Measurements from ENCODE around the gene PAIP2B. TPM values are rescaled to one million over a fixed set of nuclear protein-coding genes. Genes with fewer than 3 reads are reported as not detected.
"Not testable (repeated sequence)": the region's sequence is repeated elsewhere in the genome, so short reads cannot be mapped to it uniquely, and the experiment has no call there.

The PAIP2B gene
- total RNA-seq, 1 experiment from 2014 or later: 0.03 TPM

DNA sequence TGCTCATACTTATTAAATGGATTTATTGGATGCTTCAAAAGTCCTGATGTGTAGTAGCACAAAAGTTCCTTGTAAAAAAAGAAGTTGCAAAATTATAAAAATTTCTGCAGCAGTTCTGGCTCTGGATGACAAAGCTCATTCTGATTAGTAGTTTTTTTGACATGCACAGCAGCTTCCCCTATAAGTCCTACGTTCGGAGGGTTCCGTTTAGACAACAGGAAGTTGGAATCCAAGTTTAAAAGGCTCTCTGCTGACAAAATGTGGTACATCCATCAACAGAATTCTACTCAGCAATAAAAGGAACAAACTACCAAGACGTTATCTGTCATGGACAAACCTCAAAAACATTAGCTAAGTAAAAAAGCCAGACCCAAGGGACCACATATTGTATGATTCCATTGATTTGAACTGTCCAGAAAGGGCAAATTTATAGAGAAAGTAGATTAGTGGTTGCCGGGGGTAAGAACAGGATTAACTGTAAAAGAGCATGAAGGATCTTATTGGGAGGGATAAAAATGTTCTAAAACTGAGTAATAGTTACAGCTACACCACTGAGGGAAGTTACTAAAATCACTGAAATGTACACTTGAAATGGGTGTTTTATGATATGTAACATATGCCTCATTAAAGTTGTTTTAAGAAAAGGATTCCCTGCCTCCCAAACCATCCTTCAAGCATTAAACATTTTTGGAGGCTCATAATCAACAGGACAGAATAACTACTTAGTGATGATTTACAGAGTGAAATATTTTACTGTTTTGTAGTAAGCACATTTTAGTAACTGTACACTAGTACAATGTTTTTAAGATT, 43.4 kb downstream of the PAIP2B start:
- not testable (repeated sequence) for H3K27me3 ChIP-seq, H3K36me3 ChIP-seq, DNase-seq, H3K4me3 ChIP-seq, H3K9me3 ChIP-seq

DNA sequence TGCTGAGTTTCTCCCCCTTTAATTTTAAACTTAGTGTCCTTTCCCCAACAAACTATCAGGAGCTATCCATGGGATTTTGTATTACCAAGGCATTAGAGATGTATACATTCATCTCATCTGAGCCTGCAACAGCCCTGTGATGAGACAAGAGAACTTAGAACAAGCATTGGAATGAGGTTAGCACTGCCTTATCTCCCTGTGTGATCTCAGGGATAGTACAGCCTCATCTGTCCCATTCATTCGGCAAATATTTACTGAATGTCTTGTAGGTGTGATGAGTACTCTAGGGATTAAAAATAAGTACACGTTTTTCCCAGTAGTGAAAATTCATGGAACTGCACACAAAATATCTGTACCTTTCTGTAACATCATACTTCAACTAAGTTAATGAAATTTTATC, 45.6 kb downstream of the PAIP2B start:
- Histone ChIP-seq H3K4me3 (no peak overlapping the region), H3K36me3 (no peaks in the 10 kb centered on the region), H3K9me3 (no peaks in the 10 kb centered on the region), H3K27me3 (no peaks in the 10 kb centered on the region)
- no peak for DNase-seq

DNA sequence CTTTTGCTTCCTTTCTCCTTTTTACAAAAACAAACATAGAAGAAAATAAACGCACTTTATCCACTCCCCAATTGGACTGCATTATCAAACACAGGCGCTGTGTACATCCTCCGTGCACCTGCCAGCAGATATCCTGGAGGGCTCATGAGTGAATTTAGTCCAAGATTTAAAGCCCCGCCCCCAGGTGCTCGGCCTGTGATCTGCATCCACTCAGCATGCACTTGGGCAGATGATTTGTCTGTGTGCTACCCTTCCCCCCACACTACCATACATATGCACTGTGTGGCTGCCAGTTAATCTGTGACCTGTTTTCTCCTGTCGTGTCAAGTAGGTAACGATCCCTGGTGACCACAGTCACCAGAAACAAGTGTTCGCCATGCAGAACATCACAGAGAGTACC, 48.1 kb downstream of the PAIP2B start:
- DNase-seq, H3K9me3 ChIP-seq, H3K27me3 ChIP-seq, H3K4me3 ChIP-seq, H3K36me3 ChIP-seq: not testable (repeated sequence)

DNA sequence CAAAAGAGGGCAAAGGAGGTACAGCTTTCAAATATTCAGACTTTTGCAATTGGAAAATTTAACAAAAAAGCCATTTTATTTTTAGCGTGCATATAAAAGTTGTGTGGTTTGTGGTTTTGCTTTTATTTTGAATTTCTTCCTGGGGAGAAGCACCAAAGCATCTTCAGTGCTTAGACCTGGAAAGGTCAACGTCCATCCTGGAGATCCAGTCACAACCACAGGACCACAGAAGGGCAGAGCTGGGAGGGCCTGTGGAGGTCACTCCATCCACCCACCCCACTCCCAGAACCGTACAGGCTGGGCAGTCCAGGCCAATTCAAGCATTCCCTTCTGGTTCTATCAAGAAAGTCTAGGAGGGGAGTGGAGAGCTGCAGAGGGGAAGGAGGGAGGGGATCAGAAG, 52.7 kb downstream of the PAIP2B start:
- Histone ChIP-seq H3K4me3 (no peak overlapping the region), H3K9me3 (no peaks in the 10 kb centered on the region), H3K36me3 (no peaks in the 10 kb centered on the region), H3K27me3 (no peaks in the 10 kb centered on the region)
- DNase-seq: no peak

DNA sequence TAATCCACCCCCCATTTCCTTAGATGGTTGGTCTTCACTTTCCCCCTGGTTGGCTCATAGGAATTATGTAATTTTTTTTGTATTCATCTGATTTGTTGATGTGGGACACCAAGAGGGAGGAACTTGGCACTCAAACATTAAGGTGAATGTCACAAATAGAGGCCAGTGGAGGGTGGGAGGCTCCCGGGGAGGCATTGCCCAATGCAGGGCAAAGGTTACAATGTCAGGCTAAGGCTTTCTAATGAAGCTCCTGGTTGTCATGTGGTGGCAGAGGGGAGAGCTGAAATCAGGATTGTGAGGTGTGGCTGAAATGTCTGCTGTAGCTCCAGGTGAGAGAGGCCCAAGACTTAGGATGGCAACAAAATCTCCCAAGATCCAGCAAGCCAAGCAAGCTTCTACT, 53.8 kb downstream of the PAIP2B start:
- Histone ChIP-seq H3K27me3 (no peaks in the 10 kb centered on the region), H3K36me3 (no peaks in the 10 kb centered on the region), H3K4me3 (no peak overlapping the region), H3K9me3 (no peaks in the 10 kb centered on the region)
- no peak for DNase-seq

DNA sequence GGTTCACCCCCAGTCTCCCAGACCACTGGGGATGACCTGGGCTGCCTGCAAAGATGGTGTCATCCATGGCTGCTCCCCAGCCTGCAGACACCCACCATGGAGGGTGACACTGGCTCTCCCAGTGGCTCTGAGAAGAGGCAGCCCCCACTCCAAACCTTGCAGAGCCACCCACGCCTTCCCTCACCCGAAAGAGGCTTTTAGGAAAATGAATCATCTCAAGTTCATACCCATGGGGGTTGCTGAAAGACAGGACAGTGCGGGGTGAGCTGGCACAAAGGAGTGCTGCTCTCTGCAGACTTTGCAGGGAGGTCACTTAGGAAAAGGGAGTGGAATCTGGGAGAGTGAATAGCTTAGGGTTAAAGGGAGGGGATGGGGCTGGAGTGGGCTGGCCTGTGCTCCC, 60.1 kb downstream of the PAIP2B start:
- H3K9me3 ChIP-seq: no peaks in the 10 kb centered on the region
- no peaks in the 10 kb centered on the region for H3K36me3 ChIP-seq
- H3K27me3 ChIP-seq: no peaks in the 10 kb centered on the region
- H3K4me3 ChIP-seq: no peak overlapping the region
- DNase-seq: peak; percentile 34

DNA sequence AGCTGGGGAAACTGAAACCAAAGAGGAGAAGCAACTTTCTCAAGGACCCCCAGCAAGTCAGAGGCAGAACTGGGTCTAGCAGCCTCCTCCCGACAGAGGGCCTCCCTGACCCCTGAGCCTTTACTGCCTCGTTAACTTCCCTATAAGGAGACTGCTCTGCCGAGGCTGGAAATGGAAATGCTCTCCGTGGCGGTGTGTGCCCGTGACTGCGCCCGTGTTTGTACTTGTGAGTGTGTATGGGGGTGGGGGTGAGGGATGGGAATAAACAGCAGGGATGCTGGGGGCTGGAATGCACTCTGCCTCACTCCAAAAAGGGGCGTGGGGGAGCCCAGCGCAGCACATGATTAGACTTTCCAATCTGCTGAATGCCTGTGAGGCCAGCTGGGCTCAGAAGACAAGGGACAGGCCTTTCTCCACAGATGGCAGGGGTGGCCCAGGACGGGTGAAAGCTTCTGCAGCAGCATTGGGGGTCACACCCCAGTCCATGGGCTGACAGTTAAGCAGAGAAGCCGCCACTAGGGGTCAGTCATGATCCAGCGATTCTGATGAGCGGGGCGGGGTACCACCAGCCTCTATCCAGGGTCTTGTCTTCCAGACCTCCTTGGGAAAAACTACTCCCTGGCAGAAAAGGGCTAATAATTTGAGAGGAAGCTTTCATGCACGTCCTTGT, 69.6 kb downstream of the PAIP2B start:
- Histone ChIP-seq H3K36me3 (no peaks in the 10 kb centered on the region), H3K9me3 (no peaks in the 10 kb centered on the region), H3K27me3 (no peaks in the 10 kb centered on the region), H3K4me3 (0 out of 2 replicates have a peak overlapping the region, but pooled peaks have one; percentile 10)
- peak; percentile 22 for DNase-seq

DNA sequence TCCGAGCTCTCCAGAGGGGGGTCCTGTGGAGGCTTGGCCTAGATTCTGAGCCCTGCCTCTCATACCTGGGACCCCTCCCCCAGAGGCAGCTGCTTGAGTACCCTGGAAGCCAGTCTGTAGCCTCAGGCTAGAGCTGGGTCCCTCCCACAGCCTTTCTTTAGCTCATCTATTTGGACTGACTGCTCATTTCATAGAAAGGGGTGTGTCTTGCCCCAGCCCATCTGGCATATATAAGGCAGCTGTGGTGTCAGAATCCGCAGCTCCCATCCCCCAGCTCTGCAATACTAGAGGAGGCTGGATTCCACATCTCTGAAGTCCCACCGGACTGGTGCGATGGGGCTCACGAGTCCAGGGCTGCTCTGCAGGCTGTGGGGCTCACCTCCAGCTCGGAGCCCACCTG, 70.3 kb downstream of the PAIP2B start:
- Histone ChIP-seq H3K4me3 (no peak overlapping the region), H3K9me3 (no peaks in the 10 kb centered on the region), H3K27me3 (no peaks in the 10 kb centered on the region), H3K36me3 (no peaks in the 10 kb centered on the region)
- peak; percentile 23 for DNase-seq

DNA sequence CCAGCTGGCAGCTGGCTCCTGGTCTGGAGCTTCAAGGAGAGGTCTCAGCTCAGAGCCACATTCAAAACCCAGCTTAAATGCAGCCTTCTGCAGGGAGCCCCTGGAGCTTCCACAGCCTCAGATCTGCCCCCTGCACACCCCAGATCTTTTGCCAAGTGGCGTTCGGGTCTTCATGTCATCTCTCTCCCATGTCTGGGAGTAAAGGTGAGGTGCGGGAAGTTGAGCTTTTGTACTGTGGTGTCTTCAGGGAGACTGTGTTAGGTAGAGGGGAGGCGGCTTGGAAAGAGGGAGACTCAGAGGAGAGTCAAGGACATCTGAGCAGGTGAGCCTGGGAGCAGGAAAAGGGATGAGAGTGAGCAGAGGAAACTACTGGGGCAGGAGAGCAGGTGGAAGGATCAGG, 71.1 kb downstream of the PAIP2B start:
- H3K4me3 ChIP-seq: no peak overlapping the region
- no peaks in the 10 kb centered on the region for H3K27me3 ChIP-seq
- no peak for DNase-seq
- no peaks in the 10 kb centered on the region for H3K36me3 ChIP-seq
- no peaks in the 10 kb centered on the region for H3K9me3 ChIP-seq

DNA sequence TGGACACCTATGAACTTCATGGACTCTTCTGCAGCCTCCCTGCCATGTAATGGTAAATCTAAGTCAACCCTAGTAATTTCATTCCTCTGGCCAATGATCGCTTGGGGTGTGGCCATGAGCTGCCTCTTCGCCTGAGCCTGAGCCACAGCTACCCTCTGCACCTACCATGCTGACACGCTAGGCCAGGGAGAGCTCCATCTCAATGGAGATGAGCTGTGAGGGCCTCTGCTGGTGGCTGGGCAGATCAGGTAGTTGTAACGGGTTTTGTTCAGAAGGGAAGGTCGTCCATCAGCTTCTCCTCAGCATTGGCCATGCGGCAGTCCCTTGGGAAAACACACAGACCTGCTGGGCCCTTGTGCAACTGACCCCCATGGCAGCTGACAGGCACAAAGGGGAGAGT, 72.1 kb downstream of the PAIP2B start:
- Histone ChIP-seq H3K4me3 (no peak overlapping the region), H3K27me3 (no peaks in the 10 kb centered on the region), H3K36me3 (peaks cover 9% of the 10 kb centered on the region), H3K9me3 (no peaks in the 10 kb centered on the region)
- DNase-seq: no peak

DNA sequence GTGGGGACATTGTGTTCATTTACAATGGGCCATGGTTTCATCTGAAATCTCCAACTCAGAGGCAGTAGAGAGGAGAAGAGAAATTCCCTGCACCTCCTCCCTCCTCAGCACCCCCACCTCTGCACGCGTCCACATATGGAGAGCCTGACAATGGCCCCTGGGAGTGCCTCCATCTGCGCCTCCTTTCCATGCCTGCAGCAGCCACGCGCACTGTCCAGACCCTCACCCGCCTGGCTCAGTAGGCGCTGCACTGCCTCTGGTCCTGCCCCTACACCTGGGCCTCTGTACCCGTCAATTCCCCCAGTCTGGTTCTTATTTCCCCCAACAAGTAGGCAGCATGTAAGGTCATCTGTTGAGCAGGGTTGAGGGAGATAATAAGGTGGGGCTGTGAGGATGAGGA, 72.6 kb downstream of the PAIP2B start:
- no peak overlapping the region for H3K4me3 ChIP-seq
- H3K36me3 ChIP-seq: peaks cover 12% of the 10 kb centered on the region
- H3K9me3 ChIP-seq: no peaks in the 10 kb centered on the region
- DNase-seq: no peak
- H3K27me3 ChIP-seq: no peaks in the 10 kb centered on the region

DNA sequence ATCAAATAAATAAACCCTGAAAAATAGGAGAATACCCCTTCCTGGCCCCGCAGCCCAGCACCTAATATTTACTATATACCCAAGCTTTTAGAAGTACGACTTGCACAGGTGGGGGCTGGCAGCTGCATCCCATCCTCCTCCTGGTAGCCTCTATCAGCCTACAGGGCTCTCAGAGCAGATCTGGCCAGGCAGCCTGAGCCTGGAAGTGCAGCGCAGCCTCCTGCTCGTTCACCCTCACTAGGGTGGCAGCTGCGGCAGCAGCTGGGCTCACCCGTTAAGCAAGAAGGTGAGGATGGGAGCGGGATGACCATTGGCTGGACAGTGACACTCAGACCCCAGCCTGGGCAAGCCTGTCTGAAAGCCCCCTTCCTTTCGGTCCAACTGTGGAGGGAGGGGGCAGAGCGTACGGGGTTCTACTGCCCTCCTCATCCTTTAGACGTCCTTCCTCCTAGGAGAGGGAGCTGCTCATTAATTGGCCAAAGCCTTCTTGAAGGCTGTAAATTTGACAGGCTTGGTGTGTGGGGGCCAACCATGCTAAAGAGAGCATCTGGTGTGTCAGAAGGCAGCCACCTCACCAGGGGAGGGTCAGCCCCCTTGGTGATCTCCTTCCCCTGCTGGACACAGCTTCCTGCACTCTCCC, 73.2 kb downstream of the PAIP2B start:
- no peaks in the 10 kb centered on the region for H3K27me3 ChIP-seq
- no peak overlapping the region for H3K4me3 ChIP-seq
- no peaks in the 10 kb centered on the region for H3K9me3 ChIP-seq
- peaks cover 17% of the 10 kb centered on the region for H3K36me3 ChIP-seq
- no peak for DNase-seq

DNA sequence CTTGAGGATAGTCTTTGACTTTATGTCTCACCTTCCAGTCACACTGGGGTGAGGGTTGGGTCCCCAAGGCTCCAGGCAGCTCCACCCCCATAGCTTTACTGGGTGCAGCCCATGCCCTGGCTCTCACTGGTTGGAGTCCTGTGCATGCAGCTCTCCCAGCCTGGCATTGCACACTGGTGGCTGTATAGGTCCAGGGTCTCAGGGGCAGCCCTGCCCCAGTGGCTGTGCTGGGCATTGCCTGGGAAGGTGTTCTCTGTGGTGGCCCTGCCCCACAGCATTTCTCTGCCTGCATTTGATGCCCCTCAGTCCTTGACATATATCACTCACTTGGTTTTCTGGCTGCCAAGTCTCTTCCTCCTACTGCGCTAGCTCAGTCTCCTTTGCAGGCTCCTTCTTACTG, 75.3 kb downstream of the PAIP2B start:
- Histone ChIP-seq H3K36me3 (peaks cover 36% of the 10 kb centered on the region), H3K27me3 (no peaks in the 10 kb centered on the region), H3K9me3 (no peaks in the 10 kb centered on the region), H3K4me3 (no peak overlapping the region)
- DNase-seq: no peak

DNA sequence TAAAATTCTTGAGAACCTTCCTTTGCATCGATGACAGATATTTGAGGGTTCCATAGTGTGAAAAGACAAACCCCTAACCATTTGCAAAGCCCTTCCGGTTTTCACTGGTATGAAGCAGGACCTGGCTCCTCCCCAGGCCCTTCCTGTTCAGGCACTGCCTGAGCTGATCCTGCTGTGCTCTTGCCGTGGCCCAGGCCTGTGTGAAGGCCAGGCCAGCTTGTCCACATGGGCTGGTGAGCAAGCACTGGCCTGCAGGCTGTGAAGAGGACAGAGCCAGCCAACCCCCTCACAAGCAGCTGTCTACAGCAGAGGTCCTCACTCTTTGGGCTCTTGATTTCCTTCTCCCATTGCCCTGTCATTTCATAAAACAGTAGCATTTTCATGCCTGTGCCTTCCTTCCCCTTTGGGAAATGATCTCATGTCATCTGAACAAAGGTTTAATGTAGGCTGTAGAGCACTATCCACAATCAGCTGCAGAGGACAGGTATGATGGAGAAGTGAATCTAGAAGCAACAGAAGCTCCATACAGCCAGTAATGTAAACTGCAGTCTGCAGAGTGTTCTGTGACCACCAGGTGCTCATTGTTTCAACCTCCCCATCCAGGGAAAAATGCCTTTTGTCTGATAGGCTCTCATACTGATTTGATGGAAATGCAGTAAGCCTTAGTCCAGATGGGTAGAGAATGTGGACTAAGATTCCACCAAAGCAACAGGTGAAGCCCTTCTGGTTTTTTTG, 76.7 kb downstream of the PAIP2B start:
- no peak overlapping the region for H3K4me3 ChIP-seq
- no peaks in the 10 kb centered on the region for H3K27me3 ChIP-seq
- no peaks in the 10 kb centered on the region for H3K9me3 ChIP-seq
- no peak for DNase-seq
- peaks cover 45% of the 10 kb centered on the region for H3K36me3 ChIP-seq

DNA sequence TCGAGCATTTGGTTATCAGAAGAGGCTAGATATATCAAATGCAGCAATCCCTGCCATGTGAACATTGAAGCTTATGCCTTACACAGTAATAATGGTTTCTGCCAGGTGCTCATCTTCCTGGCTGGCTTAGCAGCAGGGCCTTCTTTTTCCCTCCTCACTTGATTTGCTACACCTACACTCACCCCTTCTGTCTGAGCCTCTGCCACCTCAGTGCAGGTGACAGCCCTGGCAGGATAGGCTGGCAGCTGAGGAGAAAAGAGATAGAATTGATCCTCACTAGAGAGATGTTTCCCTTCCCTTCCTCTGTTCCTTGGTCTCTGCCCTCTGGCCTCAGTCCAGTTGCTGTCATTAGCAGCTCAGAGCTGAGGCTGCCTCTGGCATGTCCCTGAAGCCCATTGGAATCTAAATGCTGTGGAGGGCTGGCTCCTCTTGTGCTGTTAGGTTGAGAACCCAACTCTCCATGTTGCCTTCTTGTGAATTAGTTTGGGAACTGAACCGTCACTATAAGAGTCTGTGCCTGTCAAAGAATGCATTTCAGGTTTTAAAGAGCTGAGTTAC, 78.3 kb downstream of the PAIP2B start:
- peaks cover 60% of the 10 kb centered on the region for H3K36me3 ChIP-seq

DNA sequence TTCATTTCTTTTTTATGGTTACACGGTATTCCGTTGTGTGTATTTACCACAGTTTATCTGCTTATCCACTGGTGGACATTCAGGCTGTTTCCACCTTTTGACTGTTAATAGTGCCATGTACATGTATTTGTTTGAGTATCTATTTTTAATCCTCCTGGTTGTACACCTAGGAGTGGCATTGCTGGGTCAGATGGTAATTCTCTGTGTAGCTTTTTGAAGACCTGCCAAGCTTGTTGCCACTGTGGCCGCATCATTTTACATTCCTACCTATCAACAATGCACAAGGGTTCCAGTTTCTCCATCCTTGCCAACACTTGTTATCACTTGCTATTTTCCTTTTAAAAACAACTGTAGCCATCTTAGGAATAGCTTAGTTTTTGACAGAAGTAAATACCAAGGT, 83.1 kb downstream of the PAIP2B start:
- H3K27me3 ChIP-seq: no peaks in the 10 kb centered on the region
- peaks cover 85% of the 10 kb centered on the region for H3K36me3 ChIP-seq
- no peak overlapping the region for H3K4me3 ChIP-seq
- DNase-seq: no peak
- no peaks in the 10 kb centered on the region for H3K9me3 ChIP-seq

More for the DNA sequence above, 78.3 kb downstream of the PAIP2B start:
- H3K4me3 ChIP-seq: no peak overlapping the region
- H3K9me3 ChIP-seq: no peaks in the 10 kb centered on the region
- no peak for DNase-seq
- no peaks in the 10 kb centered on the region for H3K27me3 ChIP-seq

DNA sequence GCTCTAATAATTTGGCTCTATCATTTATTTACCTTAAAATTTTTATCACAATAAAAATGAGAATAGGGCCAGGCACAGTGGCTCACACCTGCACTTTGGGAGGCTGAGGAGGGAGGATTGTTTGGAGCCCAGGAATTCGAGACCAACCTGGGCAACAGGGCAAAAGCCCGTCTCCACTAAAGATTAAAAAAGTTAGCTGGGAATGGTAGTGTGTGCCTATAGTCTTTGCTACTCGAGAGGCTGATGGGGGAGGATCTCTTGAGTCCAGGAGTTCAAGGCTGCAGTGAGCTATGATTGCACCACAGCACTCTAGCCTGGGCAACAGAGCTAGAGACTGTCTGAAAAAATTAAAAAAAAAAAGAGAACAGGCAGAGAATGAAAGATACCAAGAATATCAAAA, 90.7 kb downstream of the PAIP2B start:
- Histone ChIP-seq H3K36me3 (peaks cover 84% of the 10 kb centered on the region), H3K4me3 (no peak overlapping the region)

More for the DNA sequence above, 90.7 kb downstream of the PAIP2B start:
- H3K9me3 ChIP-seq: no peaks in the 10 kb centered on the region
- no peaks in the 10 kb centered on the region for H3K27me3 ChIP-seq
- DNase-seq: no peak
